GM19099 (cell line): Measurements from ENCODE around the gene PRKCE.

Experiments used
- POLR2A ChIP-seq: IDR thresholded peaks from 3 replicates; pipeline ENCODE4 v1.6.1; 2011; ENCODE audit warnings: low read depth; ENCODE audit not compliant: insufficient read length; ENCODE audit errors: extremely low read depth

The PRKCE gene

DNA sequence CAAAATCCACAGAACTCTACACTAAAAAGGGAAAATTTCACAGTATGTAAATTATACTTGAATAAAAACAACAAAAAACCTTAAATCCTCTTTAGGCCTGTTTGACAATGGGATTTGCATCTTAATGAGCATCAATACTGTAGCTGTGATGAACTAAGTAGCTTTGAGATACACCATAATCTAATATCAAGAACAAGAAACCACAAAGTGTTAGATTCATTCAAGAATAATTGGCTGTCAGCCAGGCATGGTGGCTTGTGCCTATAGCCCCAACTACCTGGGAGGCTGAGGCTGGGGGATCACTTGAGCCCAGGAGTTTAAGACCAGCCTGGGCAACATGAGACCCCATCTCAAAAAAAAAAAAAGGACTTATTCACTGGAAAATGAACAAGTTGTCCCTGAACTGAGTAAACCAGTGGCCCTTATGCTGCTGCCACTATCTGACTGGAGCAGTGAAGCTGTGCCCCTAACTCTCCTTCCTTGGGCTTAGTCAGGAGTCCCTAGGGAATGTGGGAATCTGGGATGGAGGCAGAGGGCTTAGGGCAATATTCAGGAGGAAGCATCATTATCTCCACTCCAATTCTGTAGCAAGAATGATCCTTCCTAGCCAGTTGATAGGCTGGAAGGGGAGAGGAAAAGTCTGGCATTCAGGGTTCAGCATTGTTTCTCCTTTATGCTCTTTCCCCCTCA lies 88.5 kb downstream of the PRKCE start:
- no peak for TF ChIP-seq POLR2A

DNA sequence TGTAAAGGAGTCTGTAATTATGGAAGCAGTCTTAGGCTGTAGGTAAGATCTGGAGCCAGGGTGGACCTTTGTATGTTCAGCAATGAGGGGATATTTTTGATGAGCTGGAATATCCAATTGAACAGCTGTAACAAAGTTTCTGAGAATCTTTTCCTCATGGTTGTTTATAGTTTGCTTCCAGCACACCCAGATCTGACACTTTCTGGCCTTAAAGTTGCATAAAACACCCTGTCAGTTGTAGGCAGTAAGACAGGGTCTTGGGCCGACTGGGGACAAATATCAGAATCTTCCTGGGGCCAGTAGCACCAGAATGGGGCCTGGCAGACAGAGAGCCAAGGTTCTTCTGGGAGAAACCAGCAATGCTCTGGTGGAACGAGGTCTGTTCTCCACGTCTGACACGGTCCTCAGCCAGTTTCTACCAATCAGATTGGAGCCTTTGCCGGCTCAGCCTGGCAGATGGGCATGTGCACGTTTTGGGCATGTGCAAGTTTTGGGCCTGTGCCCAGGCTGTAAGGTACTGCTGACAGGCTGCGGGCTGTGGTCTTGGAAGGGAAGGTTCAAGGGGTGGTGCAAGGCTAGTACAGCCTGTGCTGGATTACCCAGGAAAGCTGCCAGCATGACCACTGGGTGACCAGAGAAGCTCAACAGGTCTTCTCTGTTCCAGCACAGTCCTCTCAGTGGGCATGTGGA lies 89.8 kb downstream of the PRKCE start:
- no peak for TF ChIP-seq POLR2A

DNA sequence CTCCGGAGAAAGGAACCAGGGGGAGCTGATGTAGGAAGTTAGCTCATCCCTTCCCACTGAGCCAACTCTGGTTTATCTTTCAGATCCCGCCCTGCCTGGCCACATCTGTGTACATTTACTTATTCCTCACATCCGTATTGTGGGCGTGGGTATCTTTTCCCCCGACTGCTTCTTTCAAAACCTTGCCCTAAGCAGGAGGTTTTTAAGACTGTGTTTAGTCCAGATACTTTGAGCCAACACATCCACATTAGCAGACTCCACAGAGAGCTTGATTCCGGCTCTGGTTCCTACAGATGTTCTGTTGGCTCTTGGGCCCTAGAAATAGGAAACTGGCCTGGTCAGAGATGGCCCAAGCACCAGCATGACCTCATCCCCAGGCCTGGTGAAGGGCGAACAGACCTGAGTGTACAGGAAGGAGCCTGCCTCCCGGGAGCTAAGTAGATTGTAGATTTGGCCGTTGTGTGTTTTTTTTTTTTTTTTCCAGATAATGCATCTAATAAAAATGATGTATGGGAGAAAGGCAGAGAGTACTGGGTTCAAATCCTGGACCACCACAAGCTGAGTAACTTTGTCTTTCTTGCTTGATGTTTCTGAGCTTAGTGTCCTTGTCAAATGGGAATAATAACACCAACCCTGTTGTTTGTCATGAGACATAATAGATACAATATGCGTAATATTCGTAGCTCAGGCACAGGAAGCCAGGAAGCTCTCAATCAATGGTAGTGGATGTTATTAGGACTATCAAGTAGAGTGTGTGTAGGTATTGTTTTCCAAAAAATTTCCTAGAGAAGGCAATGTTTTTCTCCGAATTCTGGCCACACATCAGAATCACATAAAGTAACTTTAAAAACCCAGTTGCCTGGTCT lies 92.3 kb downstream of the PRKCE start:
- TF ChIP-seq POLR2A: no peak

- no peak for TF ChIP-seq POLR2A
Measured at GRCh38 chr2:45745231-45745630, 93.8 kb downstream of the PRKCE start.

GRCh38 chr2:45746888-45747287 lies 95.4 kb downstream of the PRKCE start:
- TF ChIP-seq POLR2A: no peak

DNA sequence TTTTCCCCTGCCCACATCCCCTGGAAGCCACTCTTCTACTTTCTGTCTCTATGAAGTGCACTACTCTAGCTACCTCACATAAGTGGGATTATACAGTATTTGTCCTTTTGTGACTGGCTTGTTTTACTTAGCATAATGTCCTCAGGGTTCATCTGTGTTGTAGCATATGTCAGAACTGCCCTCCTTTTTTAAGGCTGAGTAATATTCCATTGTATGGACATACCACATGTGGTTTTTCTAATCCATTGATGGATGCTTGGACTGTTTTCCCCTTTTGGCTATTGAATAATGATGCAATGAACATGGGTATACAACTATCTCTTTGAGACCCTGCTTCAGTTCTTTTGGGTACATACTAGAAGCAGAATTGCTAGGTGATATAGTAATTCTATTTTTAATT lies 95.9 kb downstream of the PRKCE start:
- TF ChIP-seq POLR2A: no peak

DNA sequence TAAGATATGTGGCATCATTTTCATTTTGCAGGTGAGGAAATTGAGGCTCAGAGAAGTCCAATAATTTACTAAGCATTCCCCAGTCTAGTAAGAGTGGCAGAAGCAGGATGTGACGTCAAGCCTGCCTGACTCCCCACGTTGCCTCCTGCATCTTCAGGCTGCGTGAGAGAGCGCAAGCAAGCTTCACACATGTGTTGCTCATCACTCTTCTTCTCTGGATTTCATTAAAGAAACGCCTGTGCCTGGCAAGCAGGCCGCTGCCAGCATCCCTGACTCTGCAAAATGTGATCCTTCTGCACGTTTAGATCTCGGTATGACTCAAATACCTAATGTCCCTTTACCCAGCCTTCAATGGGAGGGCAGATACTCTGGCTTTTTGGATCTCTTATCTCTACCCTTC lies 96.8 kb downstream of the PRKCE start:
- no peak for TF ChIP-seq POLR2A

- no peak for TF ChIP-seq POLR2A
Measured at GRCh38 chr2:45750001-45750400, 98.5 kb downstream of the PRKCE start.

- no peak for TF ChIP-seq POLR2A
Measured at GRCh38 chr2:45750484-45750883, 99.0 kb downstream of the PRKCE start.

GRCh38 chr2:45753381-45753780 lies 101.9 kb downstream of the PRKCE start:
- TF ChIP-seq POLR2A: no peak

DNA sequence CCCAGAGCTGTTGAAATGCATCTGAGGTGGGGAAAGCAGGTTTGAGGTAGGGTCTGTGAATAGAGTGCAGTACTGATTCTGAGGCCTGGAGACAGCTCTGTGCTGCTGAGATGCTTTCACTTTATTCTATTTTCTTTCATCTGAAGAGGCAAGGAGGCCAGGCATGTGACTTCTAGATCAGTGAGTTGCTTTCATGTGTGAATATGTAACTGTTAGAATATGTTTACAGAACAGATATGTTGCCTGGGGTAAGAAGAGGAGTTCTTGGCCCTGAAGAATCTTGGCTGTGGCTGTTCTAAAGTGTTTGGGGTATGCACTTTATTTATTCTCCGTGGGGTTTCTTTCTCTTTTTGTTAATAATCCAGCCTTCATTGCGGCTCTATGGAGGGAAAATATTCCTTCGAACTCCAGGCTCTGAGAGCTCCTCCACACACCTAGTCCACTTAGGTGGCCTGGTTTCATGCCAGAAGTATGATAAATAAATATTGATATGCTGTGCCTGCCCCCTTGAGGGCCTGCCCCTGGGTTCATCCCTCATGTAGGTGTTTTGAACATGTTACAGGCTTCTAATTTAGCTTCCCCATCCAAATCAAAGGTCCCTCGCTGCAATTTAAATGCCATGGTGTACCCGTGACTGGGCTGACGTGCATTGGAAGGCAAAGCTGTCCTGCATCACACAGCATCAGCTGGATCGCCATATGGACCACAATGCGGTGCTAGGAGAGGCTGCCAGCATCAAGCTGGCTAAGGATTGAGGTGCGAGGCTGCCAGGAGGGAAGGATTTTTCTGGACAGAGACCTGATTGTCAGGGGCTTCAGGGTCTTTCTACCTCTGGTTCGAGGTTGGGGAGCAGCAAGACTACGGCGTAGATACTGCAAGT lies 102.9 kb downstream of the PRKCE start:
- no peak for TF ChIP-seq POLR2A

GRCh38 chr2:45755585-45756335 lies 104.3 kb downstream of the PRKCE start:
- TF ChIP-seq POLR2A: no peak

DNA sequence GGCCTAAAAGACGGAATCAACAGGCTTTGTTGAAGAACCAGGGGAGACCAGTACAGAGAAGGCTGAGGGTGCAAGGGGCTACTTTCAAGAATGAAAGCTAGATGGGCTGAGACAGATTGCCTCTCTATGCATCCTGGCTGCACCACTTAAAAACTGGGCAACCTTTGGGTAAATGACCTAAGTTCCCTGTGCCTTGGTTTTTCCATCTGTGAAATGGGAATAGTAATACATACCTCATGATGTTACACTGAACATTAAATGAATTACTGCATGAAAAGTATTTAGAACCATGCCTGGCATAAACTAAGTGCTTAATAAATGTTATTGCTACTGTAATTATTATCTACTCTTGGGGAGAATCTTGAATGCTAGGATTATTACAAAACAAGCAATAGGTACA lies 106.5 kb downstream of the PRKCE start:
- no peak for TF ChIP-seq POLR2A

- TF ChIP-seq POLR2A: no peak
Measured at GRCh38 chr2:45759310-45759851, 107.9 kb downstream of the PRKCE start.
